ENCODE measurements around the gene TRIM26. TPM values are rescaled to one million over a fixed set of nuclear protein-coding genes. Genes with fewer than 3 reads are reported as not detected.

Gene TRIM26
- total RNA-seq, 1 donor: 32.4 TPM

DNA sequence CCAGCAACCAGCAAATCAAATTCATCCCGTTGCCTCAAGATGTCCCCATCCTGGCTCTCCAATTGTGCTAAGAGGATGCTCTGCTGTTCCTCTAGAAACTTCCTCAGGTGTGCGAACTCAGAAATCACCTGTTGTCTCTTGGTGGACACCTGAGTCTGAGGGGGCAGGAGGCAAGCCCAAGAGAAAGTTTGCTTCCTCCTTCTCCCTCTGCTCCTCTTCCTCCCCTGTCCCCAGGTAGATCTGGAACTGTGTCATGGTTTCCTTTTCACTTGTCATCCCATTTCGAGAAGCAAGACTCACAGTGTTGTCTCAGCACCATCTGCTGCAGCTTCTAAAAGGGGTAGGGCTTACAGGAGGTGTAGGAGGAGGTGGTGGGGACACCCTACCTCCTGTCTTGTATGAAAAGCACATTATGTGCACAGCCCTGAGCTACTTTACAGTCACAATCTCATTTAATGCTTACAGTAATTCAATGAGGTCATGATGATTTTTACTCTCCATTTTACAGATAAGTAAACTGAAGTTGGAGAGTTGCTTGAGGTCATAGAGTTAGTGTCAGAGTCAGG is 54.6 kb downstream of the TRIM26 start:
- no peak for TF ChIP-seq CTCF (IDR thresholded peaks at IDR 0.05; ENCODE audit: insufficient read depth, low read length)
- no peak overlapping the region for H3K4me3 ChIP-seq (ENCODE audit: low read depth, low read length)
- DNase-seq (ENCODE audit: low read depth): no peak

- DNase-seq (ENCODE audit: low read depth): no peak
- H3K4me3 ChIP-seq (ENCODE audit: low read depth, low read length): no peak overlapping the region
- TF ChIP-seq CTCF (IDR thresholded peaks at IDR 0.05; ENCODE audit: insufficient read depth, low read length): no peak
These were observed 55.2 kb downstream of the TRIM26 start for GRCh38 chr6:30157999-30158398.

DNA sequence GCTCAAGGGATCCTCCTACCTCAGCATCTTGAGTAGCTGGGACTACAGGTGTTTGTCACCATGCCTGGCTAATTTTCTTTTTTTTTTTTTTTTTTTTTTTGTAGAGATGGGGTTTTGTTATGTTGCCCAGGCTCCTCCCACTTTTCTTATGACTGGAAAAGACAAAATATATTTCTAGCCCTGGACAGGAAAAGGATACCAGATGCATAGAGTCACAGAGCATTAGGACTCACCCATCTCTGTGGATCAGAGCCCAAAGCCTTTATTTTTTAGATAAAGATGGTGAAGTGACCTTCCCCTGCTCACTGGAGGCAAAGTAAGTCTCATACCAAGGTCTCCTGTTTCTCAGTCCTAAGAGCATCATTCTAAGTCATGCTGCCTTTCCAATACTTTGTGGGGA is 55.6 kb downstream of the TRIM26 start:
- no peak overlapping the region for H3K4me3 ChIP-seq (ENCODE audit: low read depth, low read length)
- peak; percentile 28 for DNase-seq (ENCODE audit: low read depth)
- TF ChIP-seq CTCF (IDR thresholded peaks at IDR 0.05; ENCODE audit: insufficient read depth, low read length): no peak

- H3K4me3 ChIP-seq (ENCODE audit: low read depth, low read length): no peak overlapping the region
- TF ChIP-seq CTCF (IDR thresholded peaks at IDR 0.05; ENCODE audit: insufficient read depth, low read length): no peak
- no peak for DNase-seq (ENCODE audit: low read depth)
These were observed 56.4 kb downstream of the TRIM26 start for GRCh38 chr6:30156774-30157173.

GRCh38 chr6:30156262-30156599 is 57.0 kb downstream of the TRIM26 start:
- TF ChIP-seq CTCF (IDR thresholded peaks at IDR 0.05; ENCODE audit: insufficient read depth, low read length): no peak
- DNase-seq (ENCODE audit: low read depth): peak; percentile 73
- no peak overlapping the region for H3K4me3 ChIP-seq (ENCODE audit: low read depth, low read length)

DNA sequence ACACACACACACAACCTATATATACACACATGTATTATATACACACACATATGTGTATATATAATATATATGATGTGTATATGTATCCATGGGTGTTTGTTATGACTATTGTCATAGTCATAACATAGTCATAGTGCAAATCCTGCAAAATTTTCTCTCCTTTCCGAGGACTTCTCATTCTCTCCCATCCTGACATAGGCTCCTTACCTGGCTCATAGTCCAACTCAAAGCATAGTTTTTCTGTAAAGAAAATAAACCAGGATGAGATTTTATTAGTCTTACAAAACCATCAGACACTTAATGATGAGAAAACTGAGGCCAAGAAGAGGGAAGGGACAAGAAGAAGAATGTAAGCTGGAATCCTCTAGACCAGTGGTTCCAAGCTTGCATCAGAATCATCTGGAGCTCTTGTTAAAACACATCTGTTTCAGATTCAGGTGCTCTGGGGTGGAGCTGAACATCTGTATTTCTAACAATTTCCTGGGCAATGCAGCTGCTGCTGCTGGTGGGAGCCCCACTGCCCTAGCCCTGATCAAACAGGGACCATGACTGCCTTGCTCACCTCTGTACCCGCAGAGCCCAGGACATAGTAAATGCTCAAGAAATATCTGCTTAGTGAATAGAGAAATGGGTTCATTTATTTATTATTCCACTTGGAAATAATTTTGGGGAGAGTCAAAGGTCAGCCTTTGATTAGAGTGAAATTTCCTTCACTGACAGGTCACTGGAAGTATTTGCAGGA is 57.5 kb downstream of the TRIM26 start:
- DNase-seq (ENCODE audit: low read depth): peak; percentile 45
- no peak overlapping the region for H3K4me3 ChIP-seq (ENCODE audit: low read depth, low read length)
- no peak for TF ChIP-seq CTCF (IDR thresholded peaks at IDR 0.05; ENCODE audit: insufficient read depth, low read length)

Measured in fibroblast of the aortic adventitia (primary cell).